HG03095 (cell line): ENCODE measurements around the gene BTG3.

Experiments
- ATAC-seq: cut with Tn5 transposase; IDR thresholded peaks from one replicate; pipeline ENCODE4 v1.9.1; 2021; ENCODE audit warnings: moderate library complexity; ENCODE audit not compliant: unreplicated experiment

Gene BTG3

GRCh38 chr21:17585875-17586450 is 26.7 kb downstream of the BTG3 start:
- no peak for ATAC-seq

- no peak for ATAC-seq
These were observed 28.8 kb downstream of the BTG3 start for GRCh38 chr21:17583898-17584297.

- no peak for ATAC-seq
These were observed 32.4 kb downstream of the BTG3 start for GRCh38 chr21:17580319-17580718.

GRCh38 chr21:17578876-17579275 is 33.8 kb downstream of the BTG3 start:
- ATAC-seq: no peak

GRCh38 chr21:17578162-17578561 is 34.5 kb downstream of the BTG3 start:
- no peak for ATAC-seq

- no peak for ATAC-seq
These were observed 35.0 kb downstream of the BTG3 start for GRCh38 chr21:17577701-17578100.

GRCh38 chr21:17576080-17576835 is 36.4 kb downstream of the BTG3 start:
- no peak for ATAC-seq

- ATAC-seq: no peak
These were observed 37.6 kb downstream of the BTG3 start for GRCh38 chr21:17575076-17575475.

- ATAC-seq: no peak
These were observed 40.3 kb downstream of the BTG3 start for GRCh38 chr21:17572431-17572830.

- no peak for ATAC-seq
These were observed 41.9 kb downstream of the BTG3 start for GRCh38 chr21:17570786-17571185.

GRCh38 chr21:17560377-17561025 is 52.2 kb downstream of the BTG3 start:
- ATAC-seq: no peak

- no peak for ATAC-seq
These were observed 57.8 kb downstream of the BTG3 start for GRCh38 chr21:17554679-17555465.

- ATAC-seq: no peak
These were observed 58.6 kb downstream of the BTG3 start for GRCh38 chr21:17554120-17554519.

GRCh38 chr21:17552410-17552809 is 60.3 kb downstream of the BTG3 start:
- no peak for ATAC-seq

GRCh38 chr21:17550671-17551308 is 61.9 kb downstream of the BTG3 start:
- ATAC-seq: no peak

- no peak for ATAC-seq
These were observed 64.4 kb downstream of the BTG3 start for GRCh38 chr21:17548262-17548661.

GRCh38 chr21:17545007-17545406 is 67.7 kb downstream of the BTG3 start:
- no peak for ATAC-seq
